ENCODE results near the gene CAMK2D. TPM values are rescaled to one million over a fixed set of nuclear protein-coding genes. Genes with fewer than 3 reads are reported as not detected.

The CAMK2D gene
- total and polyA plus RNA-seq, 2 donors (not counting 1 experiment from before 2014, with no cell fraction given), result 120 to 262 TPM

DNA sequence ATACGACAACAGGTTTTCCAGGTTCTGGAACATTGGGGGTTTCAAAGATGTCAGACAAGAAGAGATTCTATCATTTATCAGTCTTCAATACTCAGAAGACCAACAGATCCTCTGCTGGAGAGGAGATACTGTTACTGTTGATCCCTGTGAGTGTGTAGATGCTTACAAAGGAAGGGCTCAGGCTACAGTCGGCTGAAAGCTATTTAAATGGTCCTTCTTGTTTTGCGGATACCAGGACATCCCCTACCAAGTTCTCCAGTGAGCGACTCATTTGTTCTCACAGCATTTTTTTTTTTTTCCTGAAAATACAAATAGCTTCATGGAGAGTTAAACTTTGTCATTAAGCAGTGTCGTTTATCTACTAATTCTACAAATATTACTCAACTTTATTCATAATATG lies 201.6 kb downstream of the CAMK2D start:
- TF ChIP-seq, protein P1, sequence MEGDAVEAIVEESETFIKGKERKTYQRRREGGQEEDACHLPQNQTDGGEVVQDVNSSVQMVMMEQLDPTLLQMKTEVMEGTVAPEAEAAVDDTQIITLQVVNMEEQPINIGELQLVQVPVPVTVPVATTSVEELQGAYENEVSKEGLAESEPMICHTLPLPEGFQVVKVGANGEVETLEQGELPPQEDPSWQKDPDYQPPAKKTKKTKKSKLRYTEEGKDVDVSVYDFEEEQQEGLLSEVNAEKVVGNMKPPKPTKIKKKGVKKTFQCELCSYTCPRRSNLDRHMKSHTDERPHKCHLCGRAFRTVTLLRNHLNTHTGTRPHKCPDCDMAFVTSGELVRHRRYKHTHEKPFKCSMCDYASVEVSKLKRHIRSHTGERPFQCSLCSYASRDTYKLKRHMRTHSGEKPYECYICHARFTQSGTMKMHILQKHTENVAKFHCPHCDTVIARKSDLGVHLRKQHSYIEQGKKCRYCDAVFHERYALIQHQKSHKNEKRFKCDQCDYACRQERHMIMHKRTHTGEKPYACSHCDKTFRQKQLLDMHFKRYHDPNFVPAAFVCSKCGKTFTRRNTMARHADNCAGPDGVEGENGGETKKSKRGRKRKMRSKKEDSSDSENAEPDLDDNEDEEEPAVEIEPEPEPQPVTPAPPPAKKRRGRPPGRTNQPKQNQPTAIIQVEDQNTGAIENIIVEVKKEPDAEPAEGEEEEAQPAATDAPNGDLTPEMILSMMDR (conservative IDR thresholded peaks at IDR 0.05 in 1 of 2, IDR thresholded peaks at IDR 0.05 in 1 of 2; ENCODE audit: low read depth in 1 of 2, low read length in 2 of 2), result no peak
- no peak for TF ChIP-seq EZH2 (IDR thresholded peaks at IDR 0.05; ENCODE audit: low read length, missing control alignments)
- H4K20me1 ChIP-seq (ENCODE audit: control insufficient read depth, extremely low read depth, insufficient read depth, low read length), result no peaks in the 10 kb centered on the region
- H2AFZ ChIP-seq (ENCODE audit: low read length), result no peak overlapping the region
- H3K36me3 ChIP-seq (ENCODE audit: control insufficient read depth, insufficient read depth, low read length), result peaks cover 2% of the 10 kb centered on the region
- H3K4me1 ChIP-seq (ENCODE audit: control insufficient read depth, extremely low read depth, insufficient read depth, low read length), result no peaks in the 10 kb centered on the region
- DNase-seq (ENCODE audit: low read depth in 2 of 2), result no peak
- H3K4me3 ChIP-seq (replicated peaks in 1 of 4; ENCODE audit: control extremely low read depth in 1 of 4, insufficient read depth in 1 of 4, low read depth in 3 of 4, low read length in 4 of 4), result no peak overlapping the region
- H3K4me2 ChIP-seq (ENCODE audit: extremely low read depth, insufficient read depth, low read length), result no peak overlapping the region
- no peak overlapping the region for H3K9ac ChIP-seq (ENCODE audit: insufficient read depth, low read length)
- no peaks in the 10 kb centered on the region for H3K9me3 ChIP-seq (ENCODE audit: control insufficient read depth, insufficient read depth, low read depth, low read length)
- no peak overlapping the region for H3K27ac ChIP-seq (ENCODE audit: insufficient read depth, low read length)
- H3K79me2 ChIP-seq (ENCODE audit: control insufficient read depth, insufficient read depth, low read length), result peaks cover 12% of the 10 kb centered on the region
- H3K27me3 ChIP-seq (ENCODE audit: control insufficient read depth, insufficient read depth, low read length), result no peaks in the 10 kb centered on the region

DNA sequence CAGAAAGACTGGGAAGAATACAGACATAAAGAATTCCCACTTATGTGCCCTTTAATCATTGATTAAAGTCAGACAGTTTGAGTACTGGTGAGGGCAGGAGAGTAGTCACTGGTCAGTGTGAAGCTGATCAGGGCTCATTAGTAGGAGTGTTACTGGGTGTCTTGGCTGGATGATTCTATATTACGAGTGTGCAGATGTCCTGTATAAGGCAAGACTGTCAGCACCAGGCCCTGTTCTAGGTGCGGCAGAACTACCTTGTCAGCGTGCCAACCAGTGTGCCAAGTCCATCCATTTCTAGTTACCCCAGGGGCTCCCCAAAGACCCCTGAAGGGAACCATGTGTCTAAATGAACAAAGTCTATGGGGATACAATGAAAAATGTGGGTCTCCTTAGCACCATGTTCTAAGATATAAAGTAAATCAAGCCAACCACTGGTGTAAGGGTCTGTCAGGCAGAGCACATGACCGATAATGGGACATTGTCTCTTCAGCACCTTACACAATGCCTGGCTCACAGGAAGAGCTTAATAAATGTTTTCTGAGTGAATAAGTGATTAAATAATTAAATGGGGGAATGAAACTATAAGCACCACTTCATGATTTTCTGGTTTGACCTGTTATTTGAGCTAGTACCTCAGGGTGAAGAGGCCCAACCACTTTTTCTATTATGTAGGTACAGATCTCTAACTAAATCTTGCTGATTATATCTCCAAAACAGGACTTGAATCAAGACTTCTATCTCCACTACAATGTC lies 205.0 kb downstream of the CAMK2D start:
- H3K27ac ChIP-seq (ENCODE audit: insufficient read depth, low read length), result no peak overlapping the region
- DNase-seq (ENCODE audit: low read depth in 2 of 2), result no peak
- TF ChIP-seq EZH2 (IDR thresholded peaks at IDR 0.05; ENCODE audit: low read length, missing control alignments), result no peak
- TF ChIP-seq, protein P1 (conservative IDR thresholded peaks at IDR 0.05 in 1 of 2, IDR thresholded peaks at IDR 0.05 in 1 of 2; ENCODE audit: low read depth in 1 of 2, low read length in 2 of 2), result no peak

DNA sequence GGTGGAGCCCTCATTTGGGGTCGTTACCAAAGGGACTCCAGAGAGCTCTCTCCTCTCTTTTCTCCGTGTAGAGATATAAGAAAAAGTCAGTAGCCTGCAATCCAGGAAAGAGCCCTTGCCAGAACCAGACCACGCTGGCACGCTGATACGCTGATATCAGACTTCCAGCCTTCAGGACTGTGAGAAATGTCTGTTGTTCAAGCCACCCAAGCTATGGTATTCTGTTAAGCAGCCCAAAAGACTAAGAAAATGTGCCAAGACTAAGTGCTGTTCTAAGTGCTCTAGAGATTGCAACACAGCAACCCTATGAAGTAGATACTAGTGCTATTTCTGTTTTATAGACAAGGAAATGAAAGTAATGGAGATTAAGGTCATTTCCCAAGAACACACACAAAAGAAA lies 205.7 kb downstream of the CAMK2D start:
- no peak overlapping the region for H2AFZ ChIP-seq (ENCODE audit: low read length)

More for the DNA sequence above, 205.0 kb downstream of the CAMK2D start:
- H3K4me2 ChIP-seq (ENCODE audit: extremely low read depth, insufficient read depth, low read length), result no peak overlapping the region
- no peaks in the 10 kb centered on the region for H3K27me3 ChIP-seq (ENCODE audit: control insufficient read depth, insufficient read depth, low read length)
- peaks cover 2% of the 10 kb centered on the region for H3K36me3 ChIP-seq (ENCODE audit: control insufficient read depth, insufficient read depth, low read length)
- peaks cover 5% of the 10 kb centered on the region for H3K79me2 ChIP-seq (ENCODE audit: control insufficient read depth, insufficient read depth, low read length)
- no peaks in the 10 kb centered on the region for H3K4me1 ChIP-seq (ENCODE audit: control insufficient read depth, extremely low read depth, insufficient read depth, low read length)
- no peaks in the 10 kb centered on the region for H3K9me3 ChIP-seq (ENCODE audit: control insufficient read depth, insufficient read depth, low read depth, low read length)
- no peaks in the 10 kb centered on the region for H4K20me1 ChIP-seq (ENCODE audit: control insufficient read depth, extremely low read depth, insufficient read depth, low read length)
- H3K9ac ChIP-seq (ENCODE audit: insufficient read depth, low read length), result no peak overlapping the region
- no peak overlapping the region for H2AFZ ChIP-seq (ENCODE audit: low read length)
- H3K4me3 ChIP-seq (replicated peaks in 1 of 4; ENCODE audit: control extremely low read depth in 1 of 4, insufficient read depth in 1 of 4, low read depth in 3 of 4, low read length in 4 of 4), result no peak overlapping the region

More for the DNA sequence above, 205.7 kb downstream of the CAMK2D start:
- H3K9me3 ChIP-seq (ENCODE audit: control insufficient read depth, insufficient read depth, low read depth, low read length), result no peaks in the 10 kb centered on the region
- TF ChIP-seq EZH2 (IDR thresholded peaks at IDR 0.05; ENCODE audit: low read length, missing control alignments), result no peak
- TF ChIP-seq, protein P1 (conservative IDR thresholded peaks at IDR 0.05 in 1 of 2, IDR thresholded peaks at IDR 0.05 in 1 of 2; ENCODE audit: low read depth in 1 of 2, low read length in 2 of 2), result no peak
- peaks cover 5% of the 10 kb centered on the region for H3K79me2 ChIP-seq (ENCODE audit: control insufficient read depth, insufficient read depth, low read length)
- no peaks in the 10 kb centered on the region for H3K4me1 ChIP-seq (ENCODE audit: control insufficient read depth, extremely low read depth, insufficient read depth, low read length)
- no peak overlapping the region for H3K9ac ChIP-seq (ENCODE audit: insufficient read depth, low read length)
- DNase-seq (ENCODE audit: low read depth in 2 of 2), result no peak
- no peak overlapping the region for H3K4me3 ChIP-seq (replicated peaks in 1 of 4; ENCODE audit: control extremely low read depth in 1 of 4, insufficient read depth in 1 of 4, low read depth in 3 of 4, low read length in 4 of 4)
- H3K4me2 ChIP-seq (ENCODE audit: extremely low read depth, insufficient read depth, low read length), result no peak overlapping the region
- no peak overlapping the region for H3K27ac ChIP-seq (ENCODE audit: insufficient read depth, low read length)
- H3K27me3 ChIP-seq (ENCODE audit: control insufficient read depth, insufficient read depth, low read length), result no peaks in the 10 kb centered on the region
- peaks cover 2% of the 10 kb centered on the region for H3K36me3 ChIP-seq (ENCODE audit: control insufficient read depth, insufficient read depth, low read length)
- no peaks in the 10 kb centered on the region for H4K20me1 ChIP-seq (ENCODE audit: control insufficient read depth, extremely low read depth, insufficient read depth, low read length)

All from fibroblast of lung (primary cell).